CD4-positive, alpha-beta T cell treated with Interleukin-12 subunit alpha and Interleukin-12 subunit beta, for 1 hour (primary cell): Measurements from ENCODE around the gene SCOC.
A peak's percentile ranks its signal among the peaks of the same experiment; 100 is the strongest.
"Not testable (repeated sequence)": the region's sequence is repeated elsewhere in the genome, so short reads cannot be mapped to it uniquely, and the experiment has no call there.

Experiments
- DNase-seq: peaks from one replicate; pipeline ENCODE4 v3.0.0-alpha.2; 2020

SCOC gene

GRCh38 chr4:140363051-140363450, 10.4 kb upstream of the SCOC start:
- DNase-seq = no peak

- DNase-seq = no peak
These were observed 9.9 kb upstream of the SCOC start for GRCh38 chr4:140363558-140363957.

GRCh38 chr4:140367738-140368137, 5.7 kb upstream of the SCOC start:
- no peak for DNase-seq

- DNase-seq = no peak
These were observed 4.8 kb upstream of the SCOC start for GRCh38 chr4:140368686-140369085.

- peak; percentile 53 for DNase-seq
These were observed 607 bp upstream of the SCOC start for GRCh38 chr4:140372751-140373327.

- DNase-seq = no peak
These were observed 658 bp downstream of the SCOC start for GRCh38 chr4:140374130-140374477.

GRCh38 chr4:140382732-140383131, 9.3 kb downstream of the SCOC start:
- DNase-seq = no peak

- DNase-seq = no peak
These were observed 14.6 kb downstream of the SCOC start for GRCh38 chr4:140388015-140388414.

GRCh38 chr4:140395668-140396067, 22.2 kb downstream of the SCOC start:
- no peak for DNase-seq

- DNase-seq = no peak
These were observed 26.7 kb downstream of the SCOC start for GRCh38 chr4:140400111-140400510.

- DNase-seq = no peak
These were observed 32.8 kb downstream of the SCOC start for GRCh38 chr4:140406292-140406691.

GRCh38 chr4:140408974-140409373, 35.5 kb downstream of the SCOC start:
- DNase-seq = no peak

- DNase-seq = not testable (repeated sequence)
These were observed 39.9 kb downstream of the SCOC start for GRCh38 chr4:140413130-140413969.

- DNase-seq = no peak
These were observed 49.7 kb downstream of the SCOC start for GRCh38 chr4:140423106-140423505.

GRCh38 chr4:140426610-140427105, 53.2 kb downstream of the SCOC start:
- no peak for DNase-seq

GRCh38 chr4:140427106-140427918, 53.9 kb downstream of the SCOC start, which contains the start of gene CLGN:
CLGN (minus strand) TSS chr4:140427648; CDS start chr4:140413078, 14,570 bp downstream.
- peak; percentile 5 for DNase-seq

GRCh38 chr4:140427919-140428471, 54.5 kb downstream of the SCOC start:
- no peak for DNase-seq
